Measurements from ENCODE around the gene CCDC136.

Gene CCDC136

GRCh38 chr7:128865996-128866877 is 74.5 kb downstream of the CCDC136 start:
- DNase-seq: no peak

- no peak for DNase-seq
Measured at GRCh38 chr7:128867241-128867640, 75.5 kb downstream of the CCDC136 start.

GRCh38 chr7:128867842-128868623 is 76.3 kb downstream of the CCDC136 start:
- DNase-seq: peak; percentile 35

- DNase-seq: no peak
Measured at GRCh38 chr7:128868624-128869137, 76.9 kb downstream of the CCDC136 start.

GRCh38 chr7:128869138-128869943 is 77.6 kb downstream of the CCDC136 start:
- peak; percentile 53 for DNase-seq

GRCh38 chr7:128869944-128870285 is 78.1 kb downstream of the CCDC136 start:
- no peak for DNase-seq

- no peak for DNase-seq
Measured at GRCh38 chr7:128871050-128871449, 79.3 kb downstream of the CCDC136 start.

All from NCI-H748 treated with DMSO at 0.1 percent for 48 hours (cell line).